HG03066 (cell line): ENCODE data around the gene CDC42EP4.
"Not testable (repeated sequence)": the region's sequence is repeated elsewhere in the genome, so short reads cannot be mapped to it uniquely, and the experiment has no call there.

Source experiments
- ATAC-seq: cut with Tn5 transposase; IDR thresholded peaks from one replicate; pipeline ENCODE4 v1.9.1; 2021; ENCODE audit warnings: low read depth; ENCODE audit not compliant: unreplicated experiment

Gene CDC42EP4

GRCh38 chr17:73343739-73344454 is 32.1 kb upstream of the CDC42EP4 start:
- no peak for ATAC-seq

- no peak for ATAC-seq
Observed at GRCh38 chr17:73343168-73343634, 31.4 kb upstream of the CDC42EP4 start.

- no peak for ATAC-seq
Observed at GRCh38 chr17:73342541-73343167, 30.9 kb upstream of the CDC42EP4 start.

GRCh38 chr17:73342050-73342522 is 30.3 kb upstream of the CDC42EP4 start:
- no peak for ATAC-seq

GRCh38 chr17:73341350-73342049 is 29.7 kb upstream of the CDC42EP4 start:
- ATAC-seq = no peak

- no peak for ATAC-seq
Observed at GRCh38 chr17:73340093-73340596, 28.3 kb upstream of the CDC42EP4 start.

GRCh38 chr17:73338566-73339197 is 26.9 kb upstream of the CDC42EP4 start:
- no peak for ATAC-seq

- no peak for ATAC-seq
Observed at GRCh38 chr17:73338050-73338521, 26.3 kb upstream of the CDC42EP4 start.

- ATAC-seq = no peak
Observed at GRCh38 chr17:73337330-73337710, 25.5 kb upstream of the CDC42EP4 start.

GRCh38 chr17:73336408-73337329 is 24.9 kb upstream of the CDC42EP4 start:
- no peak for ATAC-seq

GRCh38 chr17:73335591-73336407 is 24.0 kb upstream of the CDC42EP4 start:
- ATAC-seq = no peak

GRCh38 chr17:73334771-73335513 is 23.1 kb upstream of the CDC42EP4 start:
- ATAC-seq = no peak

- ATAC-seq = not testable (repeated sequence)
Observed at GRCh38 chr17:73333445-73333844, 21.6 kb upstream of the CDC42EP4 start.

GRCh38 chr17:73331060-73331459 is 19.3 kb upstream of the CDC42EP4 start:
- ATAC-seq = no peak

GRCh38 chr17:73327676-73328075 is 15.9 kb upstream of the CDC42EP4 start:
- no peak for ATAC-seq

- ATAC-seq = no peak
Observed at GRCh38 chr17:73325527-73325842, 13.7 kb upstream of the CDC42EP4 start.

GRCh38 chr17:73324711-73325526 is 13.1 kb upstream of the CDC42EP4 start:
- no peak for ATAC-seq

GRCh38 chr17:73324160-73324475 is 12.3 kb upstream of the CDC42EP4 start:
- ATAC-seq = no peak
